T-helper 9 cell (primary cell): ENCODE measurements around the gene TRIM45.
A peak's percentile ranks its signal among the peaks of the same experiment; 100 is the strongest.
"Not testable (repeated sequence)": the region's sequence is repeated elsewhere in the genome, so short reads cannot be mapped to it uniquely, and the experiment has no call there.

Experiments used
- DNase-seq: peaks from one replicate; pipeline ENCODE4 v3.0.0-alpha.2; 2020
- total RNA-seq, 2 donors: gene quantifications; one replicate each; lab custom pipeline; 2026; lab: John Stamatoyannopoulos, UW

The TRIM45 gene, protein sequence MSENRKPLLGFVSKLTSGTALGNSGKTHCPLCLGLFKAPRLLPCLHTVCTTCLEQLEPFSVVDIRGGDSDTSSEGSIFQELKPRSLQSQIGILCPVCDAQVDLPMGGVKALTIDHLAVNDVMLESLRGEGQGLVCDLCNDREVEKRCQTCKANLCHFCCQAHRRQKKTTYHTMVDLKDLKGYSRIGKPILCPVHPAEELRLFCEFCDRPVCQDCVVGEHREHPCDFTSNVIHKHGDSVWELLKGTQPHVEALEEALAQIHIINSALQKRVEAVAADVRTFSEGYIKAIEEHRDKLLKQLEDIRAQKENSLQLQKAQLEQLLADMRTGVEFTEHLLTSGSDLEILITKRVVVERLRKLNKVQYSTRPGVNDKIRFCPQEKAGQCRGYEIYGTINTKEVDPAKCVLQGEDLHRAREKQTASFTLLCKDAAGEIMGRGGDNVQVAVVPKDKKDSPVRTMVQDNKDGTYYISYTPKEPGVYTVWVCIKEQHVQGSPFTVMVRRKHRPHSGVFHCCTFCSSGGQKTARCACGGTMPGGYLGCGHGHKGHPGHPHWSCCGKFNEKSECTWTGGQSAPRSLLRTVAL
- total RNA-seq: 0.48 to 2.7 reads per million in 2 donors

- DNase-seq: peak; percentile 77
These were observed at the start of gene TRIM45 for GRCh38 chr1:117121589-117122329. Gene TRIM45, minus strand, starts transcription at chr1:117121749. Its CDS starts 548 bp downstream, at chr1:117121201.

DNA sequence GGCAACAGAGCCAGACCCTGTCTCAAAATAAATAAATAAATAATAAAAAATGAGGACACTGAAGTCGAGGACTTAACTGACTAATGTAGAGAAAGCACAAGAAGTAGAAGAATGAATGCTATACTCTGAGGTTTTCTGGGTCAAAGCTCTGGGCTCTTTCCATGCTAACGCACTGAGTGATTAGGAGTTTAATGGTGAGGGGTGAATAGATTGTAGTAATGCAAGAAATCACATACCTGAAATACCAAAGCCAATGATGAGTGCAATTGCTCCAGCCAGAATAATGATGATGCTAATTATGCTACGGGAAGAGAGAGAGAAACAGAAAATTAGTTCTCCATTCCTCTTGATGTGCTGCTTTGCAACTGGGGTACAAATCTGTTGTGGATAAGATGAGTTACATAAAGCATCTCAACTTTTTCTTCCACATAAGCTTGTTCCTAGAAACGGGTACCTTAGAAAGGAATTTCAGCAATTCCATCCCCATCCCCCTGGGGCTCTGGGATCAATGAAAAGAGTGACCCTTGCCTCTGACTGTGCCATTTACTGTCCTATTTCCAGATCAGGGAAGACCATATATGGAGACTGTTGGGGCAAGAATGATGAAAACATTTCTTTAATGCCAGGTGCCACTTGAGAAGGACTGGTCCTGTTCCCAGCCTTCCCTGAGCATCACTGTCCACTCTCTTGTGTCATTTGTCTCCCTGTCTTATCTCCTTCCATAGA, 48.5 kb upstream of the TRIM45 start:
- DNase-seq: no peak

DNA sequence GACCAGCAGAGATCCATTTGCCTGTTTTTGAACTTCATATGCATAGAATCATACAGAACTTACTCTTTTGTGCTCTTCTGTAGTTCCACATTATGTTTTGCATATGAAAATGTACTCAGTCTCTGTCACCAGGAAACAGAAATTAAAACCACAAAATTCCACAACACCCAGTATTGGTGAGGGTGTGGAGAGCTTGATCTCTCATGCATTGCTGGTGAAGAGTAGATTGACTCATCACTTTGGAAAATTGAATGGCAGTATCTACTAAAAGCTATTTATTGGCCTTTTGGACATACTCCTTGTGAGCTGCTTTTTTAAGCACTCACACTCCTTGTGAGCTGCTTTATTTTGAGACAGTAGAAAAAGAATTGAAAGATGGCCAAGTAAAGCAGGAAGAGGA, 45.9 kb upstream of the TRIM45 start:
- no peak for DNase-seq

DNA sequence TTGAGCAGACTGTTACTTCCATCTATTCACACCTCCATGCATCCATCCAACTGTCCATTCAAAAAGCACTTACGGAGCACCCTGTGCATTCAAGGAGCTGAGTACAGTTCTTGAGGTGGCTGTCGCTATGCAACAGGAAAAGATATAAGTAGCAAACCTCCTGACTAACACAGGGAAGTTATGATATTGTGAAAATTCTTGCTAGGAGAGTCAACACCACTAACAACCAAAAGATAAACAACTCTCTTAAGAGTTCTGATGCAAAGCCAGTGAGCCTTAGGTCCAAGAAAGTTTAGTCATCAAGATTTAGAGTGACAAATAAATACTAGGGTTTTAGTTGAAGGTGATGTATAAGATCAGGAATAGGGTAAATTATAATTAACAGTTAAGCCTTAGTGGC, 44.5 kb upstream of the TRIM45 start:
- no peak for DNase-seq

DNA sequence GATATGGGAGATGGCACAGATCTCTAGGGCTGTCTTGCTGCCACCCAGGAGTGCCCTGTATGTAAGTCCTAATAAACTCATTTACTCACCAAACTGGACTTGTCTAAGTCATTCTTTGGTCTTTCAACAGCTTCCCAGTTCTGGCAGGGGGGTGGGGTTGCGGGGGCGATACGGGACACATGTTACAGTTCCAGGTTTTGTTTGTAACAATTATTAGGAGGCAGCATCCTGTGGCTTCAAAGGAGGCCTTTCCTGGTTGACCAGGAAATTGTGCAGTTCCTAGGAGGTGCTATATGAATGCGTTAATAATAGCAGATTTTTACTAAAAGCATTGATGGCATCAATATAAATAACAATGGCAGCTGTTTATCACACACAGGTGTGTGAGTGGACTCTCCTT, 42.7 kb upstream of the TRIM45 start:
- DNase-seq: no peak

- DNase-seq: no peak
These were observed 41.3 kb upstream of the TRIM45 start for GRCh38 chr1:117162816-117163215.

DNA sequence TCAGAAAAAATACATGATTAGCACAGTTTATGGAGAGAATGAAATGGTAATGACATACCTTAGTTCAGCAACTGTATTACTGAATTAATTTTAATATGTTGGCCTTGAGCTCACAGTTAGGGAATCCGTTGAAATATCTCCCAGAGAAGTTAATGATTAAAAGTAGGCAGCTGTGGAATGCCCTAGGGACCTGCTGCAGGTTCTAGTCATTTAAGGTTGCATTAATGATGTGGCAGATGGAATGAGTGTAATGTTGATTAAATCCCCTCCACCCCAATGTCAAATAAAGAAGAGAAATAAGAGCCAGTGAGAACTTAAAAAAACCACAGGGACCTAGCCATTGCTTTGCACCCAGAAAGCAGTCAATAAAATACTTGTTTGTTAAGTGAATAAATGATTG, 40.3 kb upstream of the TRIM45 start:
- no peak for DNase-seq

GRCh38 chr1:117151305-117151704, 29.8 kb upstream of the TRIM45 start:
- not testable (repeated sequence) for DNase-seq

DNA sequence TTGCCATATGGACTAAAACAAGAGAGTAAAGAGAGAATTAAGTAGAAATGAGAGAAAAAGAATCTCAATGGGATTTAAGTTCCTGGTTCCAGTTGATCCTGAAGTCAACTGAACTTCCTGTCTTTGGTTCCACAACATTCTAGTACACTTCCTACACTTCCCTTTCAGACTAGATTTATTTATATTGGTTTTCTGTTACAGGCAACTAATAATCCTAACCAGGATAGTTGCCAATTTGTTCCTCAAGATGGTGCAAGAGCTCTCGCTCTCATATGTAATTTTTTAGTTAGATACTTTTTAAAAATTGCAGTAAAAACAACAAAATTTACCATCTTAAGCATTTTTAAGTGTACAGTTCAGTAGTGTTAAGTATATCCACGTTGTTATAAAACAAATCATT, 28.8 kb upstream of the TRIM45 start:
- no peak for DNase-seq

GRCh38 chr1:117147856-117148588, 26.5 kb upstream of the TRIM45 start:
- no peak for DNase-seq

- no peak for DNase-seq
These were observed 25.8 kb upstream of the TRIM45 start for GRCh38 chr1:117147341-117147831.

DNA sequence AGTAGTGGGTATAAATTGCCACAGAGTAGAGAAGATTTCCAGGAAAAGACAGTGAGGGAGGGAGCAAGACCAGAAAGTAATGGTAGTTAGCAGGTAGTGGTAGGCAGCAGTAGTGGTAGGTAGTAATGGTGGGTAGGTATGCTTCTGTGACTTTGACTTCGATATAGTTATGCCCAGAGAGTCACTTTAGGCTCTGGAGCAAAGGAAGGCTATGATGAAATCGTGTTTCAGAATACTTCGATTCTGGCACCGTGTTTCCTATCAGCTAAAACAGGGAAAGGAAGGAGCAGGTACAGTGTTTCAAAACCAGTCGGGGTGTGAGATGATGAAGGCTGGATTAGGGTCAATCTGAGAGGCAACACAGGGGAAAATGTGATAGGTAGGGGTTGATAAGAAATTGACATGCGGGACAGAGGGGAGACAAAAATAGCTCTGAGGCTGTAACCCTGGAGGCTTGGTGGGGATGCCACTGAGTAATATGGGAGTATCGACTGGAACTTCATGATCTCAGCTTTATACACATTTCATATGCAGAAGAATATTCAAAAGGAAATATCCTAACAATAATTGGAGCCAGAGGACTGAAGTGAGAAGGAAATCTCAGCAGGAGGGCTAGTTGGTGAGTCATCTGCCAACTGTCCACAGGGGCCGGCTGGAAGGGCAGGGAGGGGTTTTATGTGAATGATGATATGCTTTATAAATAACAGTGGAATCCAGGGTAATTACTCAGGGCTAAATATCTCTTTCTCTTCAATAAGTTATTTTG, 25.2 kb upstream of the TRIM45 start:
- DNase-seq: no peak

- no peak for DNase-seq
These were observed 24.5 kb upstream of the TRIM45 start for GRCh38 chr1:117146072-117146471.

DNA sequence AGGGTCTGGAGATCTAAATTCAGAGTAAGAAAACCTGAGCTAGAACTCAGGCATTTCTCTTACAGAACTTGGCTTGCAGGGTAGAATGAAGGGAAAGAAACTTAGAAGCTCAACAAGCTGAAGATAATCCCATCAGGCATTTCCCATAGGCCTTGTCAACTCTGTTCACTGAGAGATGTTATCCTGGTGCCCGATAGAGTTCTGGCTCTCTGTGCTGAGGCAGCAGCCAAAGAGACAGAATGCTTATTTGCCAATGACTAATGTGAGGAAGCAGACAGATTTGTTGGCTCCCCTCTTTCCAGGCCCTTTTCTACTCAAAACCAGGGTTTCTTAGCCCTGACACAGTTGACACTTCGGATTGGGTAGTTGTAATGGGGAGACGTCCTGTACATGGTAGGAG, 22.3 kb upstream of the TRIM45 start:
- DNase-seq: no peak

DNA sequence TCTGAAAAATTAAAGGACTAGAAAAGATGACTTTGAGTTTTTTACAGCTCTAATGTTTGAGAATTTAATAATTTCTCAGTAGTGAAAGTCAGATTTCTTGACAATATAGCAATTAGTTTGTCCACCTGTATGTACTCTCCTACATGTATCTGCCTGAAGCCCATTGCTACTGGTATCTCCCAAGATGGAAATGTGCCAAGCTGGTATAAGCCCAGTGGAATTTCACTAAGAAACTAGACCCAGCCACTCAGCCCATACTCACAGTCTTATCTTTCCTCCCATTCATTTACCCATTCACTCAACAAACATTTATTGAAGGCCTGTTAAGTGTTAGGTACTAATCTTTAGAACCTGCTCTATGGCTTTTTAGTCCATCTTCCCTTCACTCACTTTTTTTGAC, 21.6 kb upstream of the TRIM45 start:
- DNase-seq: no peak

DNA sequence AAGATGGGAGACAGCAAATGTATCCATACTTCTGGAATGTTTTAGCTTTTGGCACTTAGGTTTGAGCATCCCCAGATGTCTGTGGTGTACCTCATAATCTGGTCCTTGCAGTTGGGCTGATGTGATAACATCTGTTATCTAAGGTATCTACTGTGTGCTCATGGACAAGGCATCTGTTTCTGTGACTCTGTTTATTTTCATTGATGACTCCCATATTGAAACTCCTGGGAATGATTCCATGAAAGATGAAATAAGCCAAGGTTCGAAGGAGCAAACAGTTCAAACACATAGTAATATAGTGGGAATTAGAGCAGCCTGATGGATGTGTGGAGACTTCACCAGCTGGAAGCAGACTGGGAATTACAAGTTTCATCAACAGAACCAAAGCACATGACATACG, 20.7 kb upstream of the TRIM45 start:
- DNase-seq: no peak

DNA sequence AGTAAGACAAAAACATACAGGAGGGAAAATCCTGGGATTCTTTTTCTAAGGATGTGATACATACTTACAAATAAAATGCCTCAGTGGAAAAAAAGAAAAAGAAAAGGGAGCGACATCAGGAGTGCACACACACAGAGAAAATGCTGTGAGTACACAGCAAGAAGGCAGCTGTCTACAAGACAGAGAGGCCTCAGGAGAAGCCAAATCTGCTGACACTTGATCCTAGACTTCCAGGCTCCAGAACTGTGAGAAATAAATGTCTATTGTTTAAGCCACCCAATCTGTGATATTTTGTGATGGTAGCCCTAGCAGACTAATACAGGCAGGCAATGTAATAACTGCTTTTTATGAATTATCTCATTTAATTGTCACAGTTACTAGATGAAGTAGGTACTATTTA, 17.0 kb upstream of the TRIM45 start:
- DNase-seq: no peak

GRCh38 chr1:117138106-117138505, 16.6 kb upstream of the TRIM45 start:
- no peak for DNase-seq

DNA sequence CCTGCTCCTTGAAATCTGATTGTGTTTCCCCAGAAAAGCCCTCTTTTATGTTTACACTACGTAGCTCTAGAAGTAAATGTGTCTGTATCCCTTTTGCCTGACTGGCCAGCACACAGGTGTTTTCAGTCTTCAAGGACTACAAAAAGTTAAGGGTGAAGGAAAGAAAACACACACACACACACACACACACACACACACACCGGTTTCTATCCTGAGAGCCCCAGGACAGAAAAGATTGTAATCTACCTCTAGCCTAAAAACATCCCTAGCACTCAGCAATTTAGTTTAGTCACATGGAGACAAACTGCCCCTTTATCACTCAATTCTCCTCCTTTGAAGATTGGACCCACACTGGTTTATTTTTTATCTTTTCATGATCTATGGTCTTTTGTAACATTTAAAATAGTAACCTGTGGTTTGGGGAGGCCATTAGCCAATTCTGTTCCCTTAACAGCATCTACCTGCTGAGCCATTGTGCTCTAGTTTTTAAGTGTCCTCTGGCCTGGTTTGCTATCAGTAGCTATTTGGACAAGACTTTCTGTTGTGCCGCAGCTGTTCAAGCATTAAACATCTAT, 15.8 kb upstream of the TRIM45 start:
- no peak for DNase-seq

DNA sequence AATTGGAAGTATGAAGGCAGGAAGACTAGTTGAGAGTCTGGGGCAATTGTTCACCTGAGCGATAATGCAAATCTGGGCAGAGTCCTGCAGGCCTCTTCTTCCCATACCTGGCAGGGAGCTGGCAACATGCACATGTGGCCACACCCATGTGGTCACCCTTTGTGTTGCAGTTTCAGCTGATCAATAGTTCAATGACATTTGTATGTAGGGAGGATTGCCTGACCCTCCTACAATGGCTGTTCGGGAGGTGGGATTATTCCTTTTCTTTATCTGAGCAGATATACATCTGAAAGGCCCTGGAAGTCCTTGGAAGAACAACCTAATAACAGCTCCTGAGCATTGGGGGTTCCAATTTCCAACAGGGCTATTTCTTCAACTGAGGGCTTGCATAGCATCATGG, 15.2 kb upstream of the TRIM45 start:
- DNase-seq: no peak

GRCh38 chr1:117135329-117135728, 13.8 kb upstream of the TRIM45 start:
- DNase-seq: no peak
